Stimulated activated naive B cell treated with anti-CD40 and anti-IgM and Interleukin-4, amounts not matched to agents 10 μg/mL and 1 μg/mL and 100 μg/mL, for 72 hours (primary cell): Measurements from ENCODE around the gene COL15A1.
"Not testable (repeated sequence)": the region's sequence is repeated elsewhere in the genome, so short reads cannot be mapped to it uniquely, and the experiment has no call there.

Experiments used
- ATAC-seq, 2 donors: fragments of 150-1000 bp; cut with Tn5 transposase; replicated peaks; 2 replicates each; pipeline ENCODE4 v1.10.0; 2021; ENCODE audit warnings: moderate library complexity in 1 of 2
- DNase-seq: peaks from one replicate; pipeline ENCODE4 v3.0.0; 2021
- H3K27ac Mint-ChIP-seq: one replicate; pipeline ENCODE4 v1.8.0; 2022; ENCODE audit warnings: mild to moderate bottlenecking, mixed read lengths
- H3K27me3 Mint-ChIP-seq, 2 donors: one replicate each; pipeline ENCODE4 v1.8.0; 2022; ENCODE audit warnings: mixed read lengths in 2 of 2
- H3K36me3 Mint-ChIP-seq, 2 donors: one replicate each; pipeline ENCODE4 v1.8.0; 2022; ENCODE audit warnings: mixed read lengths in 2 of 2, mild to moderate bottlenecking in 1 of 2
- H3K4me1 Mint-ChIP-seq, 2 donors: one replicate each; pipeline ENCODE4 v1.8.0; 2022; ENCODE audit warnings: mixed read lengths in 2 of 2, mild to moderate bottlenecking in 1 of 2
- H3K4me3 Mint-ChIP-seq, 2 donors: one replicate each; pipeline ENCODE4 v1.8.0; 2022; ENCODE audit warnings: mild to moderate bottlenecking in 2 of 2, mixed read lengths in 2 of 2, moderate library complexity in 1 of 2
- H3K9me3 Mint-ChIP-seq, 2 donors: one replicate each; pipeline ENCODE4 v1.8.0; 2022; ENCODE audit warnings: mixed read lengths in 2 of 2, mild to moderate bottlenecking in 1 of 2

Gene COL15A1

DNA sequence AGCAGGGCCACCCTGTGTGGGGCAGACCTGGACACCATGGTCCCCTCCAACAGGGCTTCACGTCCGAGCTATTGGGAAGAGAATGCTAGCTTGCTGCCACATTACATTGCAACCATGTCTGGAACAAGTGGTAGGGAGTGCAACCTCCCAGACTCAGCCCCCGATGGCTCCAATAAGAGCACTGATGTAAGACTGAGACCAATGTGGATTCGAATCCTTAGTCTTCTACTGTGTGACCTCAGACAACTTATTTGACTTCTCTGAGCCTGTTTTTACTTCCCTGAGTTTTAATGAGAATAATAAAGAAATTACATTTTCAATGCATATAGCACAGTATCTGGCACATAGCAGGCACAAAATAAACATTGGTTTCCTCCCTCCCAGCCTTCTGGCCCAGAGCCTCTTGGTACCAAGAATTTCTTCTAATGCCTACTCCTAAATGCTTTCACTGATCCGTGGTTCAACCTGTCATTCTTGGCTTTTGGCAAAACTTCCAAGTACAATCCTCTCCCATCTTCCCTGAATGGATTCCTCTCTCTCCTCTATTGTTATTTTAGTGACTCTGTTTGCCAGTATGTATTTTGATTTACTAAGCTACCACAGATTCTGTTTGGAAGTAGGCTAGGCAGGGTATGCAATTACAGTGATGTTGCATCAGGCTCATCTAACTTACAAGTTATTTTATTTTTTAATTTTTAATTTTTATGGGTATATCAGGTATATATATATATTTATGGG lies 34.6 kb upstream of the COL15A1 start:
- Mint-ChIP-seq H3K4me1 (no peaks in the 10 kb centered on the region), H3K4me3 (no peak overlapping the region), H3K9me3 (no peaks in the 10 kb centered on the region), H3K27me3 (peaks cover 3 to 20% of the 10 kb centered on the region in 2 donors), H3K36me3 (no peaks in the 10 kb centered on the region), H3K27ac (no peak overlapping the region)
- ATAC-seq, result no peak
- DNase-seq, result no peak

- Mint-ChIP-seq H3K9me3 (no peaks in the 10 kb centered on the region), H3K27me3 (peaks cover 5 to 15% of the 10 kb centered on the region in 2 donors), H3K36me3 (no peaks in the 10 kb centered on the region), H3K4me1 (no peaks in the 10 kb centered on the region), H3K4me3 (no peak overlapping the region), H3K27ac (no peak overlapping the region)
- DNase-seq (no peak), ATAC-seq (no peak)
Measured at GRCh38 chr9:98909935-98910334, 33.8 kb upstream of the COL15A1 start.

DNA sequence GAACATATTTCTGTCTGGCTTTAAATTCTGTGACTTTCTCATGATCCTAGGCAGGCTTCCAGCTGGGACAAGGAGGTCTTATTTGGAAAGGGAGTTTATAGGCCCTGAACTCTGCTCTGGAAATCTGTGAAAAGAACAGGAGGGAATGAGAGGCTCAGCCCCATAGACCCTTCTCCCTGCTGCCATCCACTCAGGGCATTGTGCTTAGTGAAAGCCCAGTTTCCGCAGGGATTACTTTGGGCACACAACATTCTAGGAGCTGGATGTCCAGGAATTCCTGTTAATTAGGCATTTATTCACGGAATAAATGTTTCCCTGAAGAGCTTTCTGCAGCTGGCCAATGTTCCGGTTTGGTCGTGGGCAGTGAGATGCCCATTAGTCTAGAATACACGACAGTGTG lies 32.7 kb upstream of the COL15A1 start:
- no peak overlapping the region for H3K4me3 Mint-ChIP-seq
- no peak for DNase-seq
- no peaks in the 10 kb centered on the region for H3K36me3 Mint-ChIP-seq
- ATAC-seq, result no peak
- no peaks in the 10 kb centered on the region for H3K9me3 Mint-ChIP-seq
- H3K27ac Mint-ChIP-seq, result no peak overlapping the region
- no peaks in the 10 kb centered on the region for H3K4me1 Mint-ChIP-seq
- peaks cover 8% of the 10 kb centered on the region in 2 donors for H3K27me3 Mint-ChIP-seq

GRCh38 chr9:98911738-98912137 lies 32.0 kb upstream of the COL15A1 start:
- H3K27ac Mint-ChIP-seq, H3K4me1 Mint-ChIP-seq, H3K27me3 Mint-ChIP-seq, H3K36me3 Mint-ChIP-seq, H3K9me3 Mint-ChIP-seq, DNase-seq, H3K4me3 Mint-ChIP-seq, ATAC-seq: not testable (repeated sequence)

- ATAC-seq, result no peak
- no peaks in the 10 kb centered on the region for H3K36me3 Mint-ChIP-seq
- no peak overlapping the region for H3K27ac Mint-ChIP-seq
- no peak overlapping the region for H3K4me3 Mint-ChIP-seq
- H3K27me3 Mint-ChIP-seq, result peaks cover 0 to 8% of the 10 kb centered on the region in 2 donors
- no peaks in the 10 kb centered on the region for H3K9me3 Mint-ChIP-seq
- H3K4me1 Mint-ChIP-seq, result no peaks in the 10 kb centered on the region
- no peak for DNase-seq
Measured at GRCh38 chr9:98912450-98912849, 31.3 kb upstream of the COL15A1 start.

- peaks cover 0 to 8% of the 10 kb centered on the region in 2 donors for H3K27me3 Mint-ChIP-seq
Measured at GRCh38 chr9:98913044-98913443, 30.7 kb upstream of the COL15A1 start.

DNA sequence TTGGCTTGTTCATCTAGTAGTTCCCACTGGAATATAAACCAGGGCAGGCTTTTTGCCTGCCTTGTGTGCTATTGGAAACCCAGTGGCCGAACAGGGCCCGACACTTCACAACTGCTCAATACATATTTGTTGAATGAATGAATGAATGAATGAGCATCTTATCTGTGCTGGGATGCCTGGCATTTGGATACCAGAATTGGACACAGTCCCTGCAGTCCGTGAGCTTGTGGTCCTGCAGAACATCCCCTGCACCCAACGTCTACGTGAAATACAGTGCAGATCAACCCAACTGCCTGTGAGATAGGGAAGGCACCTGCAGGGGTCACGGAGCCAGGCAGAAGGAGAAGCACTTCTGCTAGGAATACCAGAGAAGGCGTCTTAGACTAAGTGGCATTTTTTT lies 30.0 kb upstream of the COL15A1 start:
- ATAC-seq (no peak), DNase-seq (no peak)
- H3K4me3 Mint-ChIP-seq, result no peak overlapping the region

More at GRCh38 chr9:98913044-98913443, 30.7 kb upstream of the COL15A1 start:
- Mint-ChIP-seq H3K4me1 (no peaks in the 10 kb centered on the region), H3K9me3 (no peaks in the 10 kb centered on the region), H3K27ac (no peak overlapping the region), H3K4me3 (no peak overlapping the region), H3K36me3 (no peaks in the 10 kb centered on the region)
- DNase-seq (no peak), ATAC-seq (no peak)

DNA sequence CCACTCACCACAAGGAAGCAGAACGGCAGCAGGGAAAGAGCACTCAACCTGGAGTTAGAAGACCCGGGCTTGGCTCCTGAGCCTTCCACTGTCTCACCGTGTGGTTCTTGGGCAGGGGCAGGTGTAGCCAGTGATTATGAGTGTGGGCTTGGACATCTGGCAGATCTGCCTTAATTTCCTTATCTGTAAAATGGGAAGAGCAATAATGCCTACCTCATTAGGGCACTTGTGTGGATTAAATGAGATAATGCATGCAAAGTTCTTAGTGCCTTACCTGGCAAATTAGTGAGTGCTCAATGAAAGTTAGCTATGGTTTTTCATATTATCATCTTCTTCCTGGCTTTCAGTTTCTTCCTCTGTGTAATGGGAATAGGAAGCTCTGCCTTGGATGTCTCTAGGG lies 28.1 kb upstream of the COL15A1 start:
- no peaks in the 10 kb centered on the region for H3K9me3 Mint-ChIP-seq
- H3K4me1 Mint-ChIP-seq, result no peaks in the 10 kb centered on the region
- DNase-seq (no peak), ATAC-seq (no peak)
- H3K4me3 Mint-ChIP-seq, result no peak overlapping the region
- peaks cover 0 to 8% of the 10 kb centered on the region in 2 donors for H3K27me3 Mint-ChIP-seq
- H3K36me3 Mint-ChIP-seq, result no peaks in the 10 kb centered on the region
- H3K27ac Mint-ChIP-seq, result no peak overlapping the region

More for the DNA sequence above, 30.0 kb upstream of the COL15A1 start:
- Mint-ChIP-seq H3K9me3 (no peaks in the 10 kb centered on the region), H3K36me3 (no peaks in the 10 kb centered on the region), H3K27ac (no peak overlapping the region), H3K4me1 (no peaks in the 10 kb centered on the region), H3K27me3 (peaks cover 0 to 8% of the 10 kb centered on the region in 2 donors)

DNA sequence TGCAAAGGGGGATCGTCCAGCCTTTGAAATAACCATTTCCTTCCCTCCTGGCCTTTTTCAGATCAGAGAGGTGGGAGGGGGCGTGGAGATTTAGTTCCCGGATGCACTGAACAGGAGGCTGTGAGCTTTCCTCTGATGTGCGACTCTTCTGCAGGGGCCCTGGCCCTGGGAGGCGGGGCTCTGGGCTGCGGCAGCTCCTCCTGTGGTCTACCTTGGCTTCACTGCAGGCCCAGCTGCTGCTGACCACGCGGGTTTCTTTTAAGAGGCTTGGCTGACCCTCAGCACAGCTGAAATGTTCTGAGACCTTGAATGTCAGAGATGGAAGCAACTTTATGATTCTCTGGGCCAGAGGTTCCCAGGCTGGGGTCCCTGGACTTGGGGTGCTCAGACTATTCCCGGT lies 27.0 kb upstream of the COL15A1 start:
- ATAC-seq, result no peak

DNA sequence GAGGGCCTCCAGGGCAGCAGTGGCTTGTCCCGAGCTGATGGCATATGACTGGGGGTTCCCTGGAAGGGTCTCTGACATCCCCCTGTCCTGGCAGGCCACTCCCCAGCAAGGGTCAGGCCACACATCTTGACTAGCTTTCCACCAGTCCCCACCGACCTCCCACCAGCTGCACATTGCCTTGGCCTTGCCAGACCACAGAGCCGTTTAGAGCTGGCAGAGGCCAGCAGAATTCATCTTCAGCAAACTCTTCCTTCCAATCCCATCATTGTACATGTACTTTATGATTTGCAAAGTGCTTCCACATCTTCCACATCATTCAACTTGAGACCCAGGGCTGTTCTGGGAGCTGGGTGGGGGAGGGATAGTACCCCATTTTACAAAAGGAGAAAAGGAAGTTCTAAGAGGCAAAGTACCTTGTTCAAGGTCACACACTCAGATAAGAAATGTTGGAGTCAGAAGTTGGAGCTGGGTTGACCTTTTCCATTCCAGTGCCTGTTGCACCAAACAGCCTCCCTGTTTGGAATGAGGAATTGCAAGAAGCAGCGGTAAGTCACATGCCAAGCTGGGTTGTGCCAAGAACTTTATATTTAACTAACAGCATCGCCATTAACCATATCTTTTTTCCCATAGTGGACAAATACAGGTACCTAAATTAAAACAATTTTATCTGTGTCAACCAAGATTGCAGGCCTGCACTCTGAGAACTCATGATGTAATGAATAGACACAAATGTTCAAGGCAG lies 25.8 kb upstream of the COL15A1 start:
- Mint-ChIP-seq H3K4me1 (peaks cover 0 to 4% of the 10 kb centered on the region in 2 donors), H3K27me3 (peaks cover 0 to 8% of the 10 kb centered on the region in 2 donors), H3K9me3 (no peaks in the 10 kb centered on the region), H3K36me3 (no peaks in the 10 kb centered on the region), H3K4me3 (no peak overlapping the region), H3K27ac (no peak overlapping the region)
- ATAC-seq (no peak), DNase-seq (no peak)

More for the DNA sequence above, 27.0 kb upstream of the COL15A1 start:
- H3K36me3 Mint-ChIP-seq, result no peaks in the 10 kb centered on the region
- no peaks in the 10 kb centered on the region for H3K4me1 Mint-ChIP-seq
- peaks cover 0 to 8% of the 10 kb centered on the region in 2 donors for H3K27me3 Mint-ChIP-seq
- no peak for DNase-seq
- H3K4me3 Mint-ChIP-seq, result no peak overlapping the region
- no peak overlapping the region for H3K27ac Mint-ChIP-seq
- H3K9me3 Mint-ChIP-seq, result no peaks in the 10 kb centered on the region

- DNase-seq (no peak), ATAC-seq (no peak)
- H3K4me1 Mint-ChIP-seq, result peaks cover 0 to 6% of the 10 kb centered on the region in 2 donors
- no peaks in the 10 kb centered on the region for H3K36me3 Mint-ChIP-seq
- H3K9me3 Mint-ChIP-seq, result no peaks in the 10 kb centered on the region
- peaks cover 0 to 4% of the 10 kb centered on the region in 2 donors for H3K27me3 Mint-ChIP-seq
- no peak overlapping the region for H3K4me3 Mint-ChIP-seq
- H3K27ac Mint-ChIP-seq, result no peak overlapping the region
Measured at GRCh38 chr9:98921732-98922131, 22.0 kb upstream of the COL15A1 start.

GRCh38 chr9:98922721-98923435 lies 20.8 kb upstream of the COL15A1 start:
- peaks cover 0 to 4% of the 10 kb centered on the region in 2 donors for H3K27me3 Mint-ChIP-seq

DNA sequence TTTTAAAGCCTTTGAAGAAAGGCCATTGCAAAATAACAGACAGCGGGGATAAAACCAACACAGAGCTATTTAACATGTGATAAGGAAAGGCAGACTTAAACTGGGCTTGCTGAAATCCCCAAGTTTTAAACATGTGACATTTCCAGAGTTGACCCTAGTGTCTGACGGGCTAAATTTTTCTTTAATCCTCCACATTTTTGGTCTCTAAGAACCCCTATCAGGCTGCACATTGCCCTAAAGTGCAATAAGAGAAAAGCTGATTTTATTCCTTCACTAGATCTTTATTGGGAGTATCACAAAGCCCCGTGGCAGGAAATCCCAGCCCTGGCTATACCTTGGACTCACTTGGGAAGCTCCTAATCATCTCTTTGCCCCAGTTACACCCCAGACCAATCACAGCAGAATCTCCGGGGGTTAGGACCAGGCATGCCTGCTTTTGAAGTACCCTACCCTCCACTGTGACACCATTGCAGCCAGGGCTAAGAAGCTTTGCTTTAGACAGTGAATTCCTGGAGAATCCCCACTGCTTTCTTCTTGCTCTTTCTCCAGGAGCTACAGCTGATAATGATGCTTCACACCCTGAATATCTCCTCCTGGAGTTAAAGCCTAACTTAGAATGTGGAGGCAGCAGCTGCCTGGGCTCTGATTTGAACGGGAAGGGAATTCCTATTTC lies 20.1 kb upstream of the COL15A1 start:
- Mint-ChIP-seq H3K4me1 (peaks cover 0 to 6% of the 10 kb centered on the region in 2 donors), H3K4me3 (no peak overlapping the region), H3K36me3 (no peaks in the 10 kb centered on the region), H3K27ac (no peak overlapping the region), H3K9me3 (no peaks in the 10 kb centered on the region), H3K27me3 (peaks cover 0 to 8% of the 10 kb centered on the region in 2 donors)
- no peak for ATAC-seq
- no peak for DNase-seq

More at GRCh38 chr9:98922721-98923435, 20.8 kb upstream of the COL15A1 start:
- no peaks in the 10 kb centered on the region for H3K9me3 Mint-ChIP-seq
- no peaks in the 10 kb centered on the region for H3K36me3 Mint-ChIP-seq
- DNase-seq (no peak), ATAC-seq (peak; percentile 58 to 65)
- peaks cover 0 to 6% of the 10 kb centered on the region in 2 donors for H3K4me1 Mint-ChIP-seq
- H3K27ac Mint-ChIP-seq, result no peak overlapping the region
- no peak overlapping the region for H3K4me3 Mint-ChIP-seq
